Measurements from ENCODE around the gene TBC1D22A.

DNA sequence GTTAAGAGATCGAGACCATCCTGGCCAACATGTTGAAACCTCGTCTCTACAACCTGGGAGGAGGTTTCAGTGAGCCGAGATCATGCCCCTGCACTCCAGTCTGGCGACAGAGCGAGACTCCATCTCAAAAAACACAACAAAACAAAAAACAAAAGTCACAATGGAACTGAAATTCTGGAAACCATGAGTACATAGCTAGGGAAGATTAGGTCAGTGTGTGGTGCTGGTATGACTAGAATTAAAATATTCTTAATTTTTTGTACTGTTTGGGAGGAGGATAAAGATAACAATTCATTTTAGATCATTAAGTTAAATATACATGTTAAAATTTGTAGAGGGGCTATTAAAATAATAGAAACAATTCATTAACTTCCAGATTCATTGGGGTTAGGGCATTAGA lies 344.4 kb downstream of the TBC1D22A start:
- TF ChIP-seq, protein P1, sequence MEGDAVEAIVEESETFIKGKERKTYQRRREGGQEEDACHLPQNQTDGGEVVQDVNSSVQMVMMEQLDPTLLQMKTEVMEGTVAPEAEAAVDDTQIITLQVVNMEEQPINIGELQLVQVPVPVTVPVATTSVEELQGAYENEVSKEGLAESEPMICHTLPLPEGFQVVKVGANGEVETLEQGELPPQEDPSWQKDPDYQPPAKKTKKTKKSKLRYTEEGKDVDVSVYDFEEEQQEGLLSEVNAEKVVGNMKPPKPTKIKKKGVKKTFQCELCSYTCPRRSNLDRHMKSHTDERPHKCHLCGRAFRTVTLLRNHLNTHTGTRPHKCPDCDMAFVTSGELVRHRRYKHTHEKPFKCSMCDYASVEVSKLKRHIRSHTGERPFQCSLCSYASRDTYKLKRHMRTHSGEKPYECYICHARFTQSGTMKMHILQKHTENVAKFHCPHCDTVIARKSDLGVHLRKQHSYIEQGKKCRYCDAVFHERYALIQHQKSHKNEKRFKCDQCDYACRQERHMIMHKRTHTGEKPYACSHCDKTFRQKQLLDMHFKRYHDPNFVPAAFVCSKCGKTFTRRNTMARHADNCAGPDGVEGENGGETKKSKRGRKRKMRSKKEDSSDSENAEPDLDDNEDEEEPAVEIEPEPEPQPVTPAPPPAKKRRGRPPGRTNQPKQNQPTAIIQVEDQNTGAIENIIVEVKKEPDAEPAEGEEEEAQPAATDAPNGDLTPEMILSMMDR (conservative IDR thresholded peaks at IDR 0.05; ENCODE audit: low read depth in 2 of 2), result no peak
- no peak for TF ChIP-seq EZH2phosphoT487 (IDR thresholded peaks at IDR 0.05; ENCODE audit: unreplicated experiment)
- TF ChIP-seq EZH2 (IDR thresholded peaks at IDR 0.05; ENCODE audit: low read depth, unreplicated experiment), result no peak
- no peak for TF ChIP-seq STAT1 (IDR thresholded peaks at IDR 0.05; ENCODE audit: unreplicated experiment)
- no peak for TF ChIP-seq POLR2AphosphoS5 (IDR thresholded peaks at IDR 0.05; ENCODE audit: low read depth)
- TF ChIP-seq, protein P2, sequence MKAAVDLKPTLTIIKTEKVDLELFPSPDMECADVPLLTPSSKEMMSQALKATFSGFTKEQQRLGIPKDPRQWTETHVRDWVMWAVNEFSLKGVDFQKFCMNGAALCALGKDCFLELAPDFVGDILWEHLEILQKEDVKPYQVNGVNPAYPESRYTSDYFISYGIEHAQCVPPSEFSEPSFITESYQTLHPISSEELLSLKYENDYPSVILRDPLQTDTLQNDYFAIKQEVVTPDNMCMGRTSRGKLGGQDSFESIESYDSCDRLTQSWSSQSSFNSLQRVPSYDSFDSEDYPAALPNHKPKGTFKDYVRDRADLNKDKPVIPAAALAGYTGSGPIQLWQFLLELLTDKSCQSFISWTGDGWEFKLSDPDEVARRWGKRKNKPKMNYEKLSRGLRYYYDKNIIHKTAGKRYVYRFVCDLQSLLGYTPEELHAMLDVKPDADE (IDR thresholded peaks at IDR 0.05), result no peak
